ENCODE results near the gene MMP27. TPM values are rescaled to one million over a fixed set of nuclear protein-coding genes. Genes with fewer than 3 reads are reported as not detected.
"Not testable (repeated sequence)": the region's sequence is repeated elsewhere in the genome, so short reads cannot be mapped to it uniquely, and the experiment has no call there.

Gene MMP27
- polyA plus RNA-seq (2012; ENCODE audit: low read depth, missing spikeins): not detected

- FAIRE-seq: no peak
- TF ChIP-seq TAF1 (IDR thresholded peaks at IDR 0.05; ENCODE audit: low read depth, low read length) (no peak), SPI1 (IDR thresholded peaks at IDR 0.05; ENCODE audit: low read depth, low read length) (no peak), PAX5 (IDR thresholded peaks at IDR 0.05; ENCODE audit: insufficient read depth, low read length, severe bottlenecking) (no peak), POU2F2 (IDR thresholded peaks at IDR 0.05; ENCODE audit: low read depth, low read length) (no peak), POLR2A (IDR thresholded peaks at IDR 0.05; ENCODE audit: low read depth, low read length) (no peak)
- no peak for DNase-seq (ENCODE audit: insufficient read length, low spot score)
These were observed at the start of gene MMP27 for GRCh38 chr11:102705626-102706025. TSS of gene MMP27 (minus strand) at chr11:102705769. CDS start at chr11:102705714, 55 bp downstream.

DNA sequence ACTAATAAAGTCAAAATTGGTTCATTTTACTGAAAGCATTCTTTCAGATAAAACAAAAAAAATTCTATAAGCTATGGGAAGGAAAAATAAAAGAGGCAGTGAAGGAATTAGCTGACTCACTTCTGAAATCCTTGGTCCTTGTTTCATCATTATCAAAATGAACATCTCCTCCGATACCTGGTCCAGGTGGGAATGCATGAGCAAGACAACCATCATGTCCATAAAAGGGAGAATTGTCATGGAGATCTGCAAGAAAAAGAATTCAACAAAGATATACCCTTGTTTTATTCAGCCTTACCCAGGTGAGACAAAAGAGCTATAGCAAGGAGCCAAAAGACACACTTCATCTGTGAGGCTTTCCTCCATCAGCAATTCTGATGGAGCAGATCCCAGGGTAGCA, 47.7 kb upstream of the MMP27 start:
- FAIRE-seq: no peak
- no peak for TF ChIP-seq POLR2AphosphoS5 (IDR thresholded peaks at IDR 0.05; ENCODE audit: low read depth, low read length)
- no peak for TF ChIP-seq PAX5 (IDR thresholded peaks at IDR 0.05; ENCODE audit: insufficient read depth, low read length, severe bottlenecking)
- no peak for DNase-seq (ENCODE audit: insufficient read length, low spot score)

GRCh38 chr11:102751673-102752072, 46.1 kb upstream of the MMP27 start:
- DNase-seq (ENCODE audit: insufficient read length, low spot score) (no peak), FAIRE-seq (no peak)
- TF ChIP-seq TAF1 (IDR thresholded peaks at IDR 0.05; ENCODE audit: low read depth, low read length): no peak
- TF ChIP-seq POLR2AphosphoS5 (IDR thresholded peaks at IDR 0.05; ENCODE audit: low read depth, low read length): no peak
- TF ChIP-seq POU2F2 (IDR thresholded peaks at IDR 0.05; ENCODE audit: low read depth, low read length): no peak
- no peak for TF ChIP-seq POLR2A (IDR thresholded peaks at IDR 0.05; ENCODE audit: low read depth, low read length)
- TF ChIP-seq SPI1 (IDR thresholded peaks at IDR 0.05; ENCODE audit: low read depth, low read length): no peak
- no peak for TF ChIP-seq PAX5 (IDR thresholded peaks at IDR 0.05; ENCODE audit: insufficient read depth, low read length, severe bottlenecking)

DNA sequence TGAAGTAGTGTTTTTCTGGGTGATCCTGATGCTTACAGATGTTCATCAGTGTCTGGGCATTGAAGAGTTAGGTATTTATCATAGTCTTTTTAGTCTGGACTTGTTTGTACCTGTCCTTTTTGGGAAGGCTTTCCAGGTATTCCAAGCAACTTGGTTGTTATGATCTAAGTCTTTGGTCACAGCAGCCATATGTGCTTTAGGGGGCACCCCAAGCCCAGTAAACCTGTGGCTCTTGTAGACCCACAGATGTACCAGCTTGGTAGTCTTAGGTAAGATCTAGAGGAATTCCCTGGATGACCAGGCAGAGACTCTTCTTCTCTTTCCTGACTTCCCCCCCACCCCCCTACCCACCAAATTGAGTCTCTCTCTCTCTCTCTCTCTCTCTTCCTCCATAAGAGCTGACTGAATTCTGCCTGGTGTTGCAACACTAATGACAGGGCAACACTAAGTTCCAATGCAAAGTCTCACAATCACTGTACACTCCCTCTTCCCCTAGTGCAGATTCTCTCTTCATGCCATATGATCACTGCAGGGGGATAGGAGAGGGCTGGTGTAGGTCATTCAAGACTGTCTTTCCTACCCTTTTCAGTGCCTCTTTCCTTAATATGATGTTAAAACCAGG, 43.6 kb upstream of the MMP27 start:
- DNase-seq (ENCODE audit: insufficient read length, low spot score) (no peak), FAIRE-seq (no peak)
- TF ChIP-seq POLR2A (IDR thresholded peaks at IDR 0.05; ENCODE audit: low read depth, low read length) (no peak), PAX5 (IDR thresholded peaks at IDR 0.05; ENCODE audit: insufficient read depth, low read length, severe bottlenecking) (no peak), TAF1 (IDR thresholded peaks at IDR 0.05; ENCODE audit: low read depth, low read length) (no peak), SPI1 (IDR thresholded peaks at IDR 0.05; ENCODE audit: low read depth, low read length) (no peak), POU2F2 (IDR thresholded peaks at IDR 0.05; ENCODE audit: low read depth, low read length) (no peak), POLR2AphosphoS5 (IDR thresholded peaks at IDR 0.05; ENCODE audit: low read depth, low read length) (no peak)

DNA sequence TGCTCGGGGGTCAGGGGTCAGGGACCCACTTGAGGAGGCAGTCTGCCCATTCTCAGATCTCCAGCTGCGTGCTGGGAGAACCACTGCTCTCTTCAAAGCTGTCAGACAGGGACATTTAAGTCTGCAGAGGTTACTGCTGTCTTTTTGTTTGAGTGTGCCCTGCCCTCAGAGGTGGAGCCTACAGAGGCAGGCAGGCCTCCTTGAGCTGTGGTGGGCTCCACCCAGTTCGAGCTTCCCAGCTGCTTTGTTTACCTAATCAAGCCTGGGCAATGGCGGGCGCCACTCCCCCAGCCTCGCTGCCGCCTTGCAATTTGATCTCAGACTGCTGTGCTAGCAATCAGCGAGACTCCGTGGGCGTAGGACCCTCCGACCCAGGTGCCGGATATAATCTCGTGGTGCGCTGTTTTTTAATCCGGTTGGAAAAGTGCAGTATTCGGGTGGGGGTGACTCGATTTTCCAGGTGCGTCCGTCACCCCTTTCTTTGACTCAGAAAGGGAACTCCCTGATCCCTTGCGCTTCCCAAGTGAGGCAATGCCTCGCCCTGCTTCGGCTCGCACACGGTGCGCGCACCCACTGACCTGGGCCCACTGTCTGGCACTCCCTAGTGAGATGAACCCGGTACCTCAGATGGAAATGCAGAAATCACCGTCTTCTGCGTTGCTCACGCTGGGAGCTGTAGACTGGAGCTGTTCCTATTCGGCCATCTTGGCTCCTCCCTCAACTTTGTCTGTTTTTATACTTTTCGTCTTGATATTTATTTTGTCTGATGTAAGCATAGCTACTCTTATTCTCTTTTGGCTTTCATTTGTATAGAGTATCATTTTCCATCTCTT, 41.4 kb upstream of the MMP27 start:
- not testable (repeated sequence) for FAIRE-seq

GRCh38 chr11:102734650-102735049, 29.1 kb upstream of the MMP27 start:
- DNase-seq (ENCODE audit: insufficient read length, low spot score) (no peak), FAIRE-seq (no peak)
- TF ChIP-seq PAX5 (IDR thresholded peaks at IDR 0.05; ENCODE audit: insufficient read depth, low read length, severe bottlenecking) (no peak), POLR2A (IDR thresholded peaks at IDR 0.05; ENCODE audit: low read depth, low read length) (no peak), SPI1 (IDR thresholded peaks at IDR 0.05; ENCODE audit: low read depth, low read length) (no peak), POU2F2 (IDR thresholded peaks at IDR 0.05; ENCODE audit: low read depth, low read length) (no peak), TAF1 (IDR thresholded peaks at IDR 0.05; ENCODE audit: low read depth, low read length) (no peak)

More for the DNA sequence above, 41.4 kb upstream of the MMP27 start:
- not testable (repeated sequence) for DNase-seq (ENCODE audit: insufficient read length, low spot score)

GRCh38 chr11:102733232-102733875, 27.8 kb upstream of the MMP27 start:
- FAIRE-seq: no peak
- DNase-seq (ENCODE audit: insufficient read length, low spot score): peak; percentile 33
- TF ChIP-seq PAX5 (IDR thresholded peaks at IDR 0.05; ENCODE audit: insufficient read depth, low read length, severe bottlenecking): peak; percentile 81
- no peak for TF ChIP-seq POLR2AphosphoS5 (IDR thresholded peaks at IDR 0.05; ENCODE audit: low read depth, low read length)

- not testable (repeated sequence) for DNase-seq (ENCODE audit: insufficient read length, low spot score)
- peak; percentile 99 for FAIRE-seq
These were observed 25.4 kb upstream of the MMP27 start for GRCh38 chr11:102730944-102731343.

DNA sequence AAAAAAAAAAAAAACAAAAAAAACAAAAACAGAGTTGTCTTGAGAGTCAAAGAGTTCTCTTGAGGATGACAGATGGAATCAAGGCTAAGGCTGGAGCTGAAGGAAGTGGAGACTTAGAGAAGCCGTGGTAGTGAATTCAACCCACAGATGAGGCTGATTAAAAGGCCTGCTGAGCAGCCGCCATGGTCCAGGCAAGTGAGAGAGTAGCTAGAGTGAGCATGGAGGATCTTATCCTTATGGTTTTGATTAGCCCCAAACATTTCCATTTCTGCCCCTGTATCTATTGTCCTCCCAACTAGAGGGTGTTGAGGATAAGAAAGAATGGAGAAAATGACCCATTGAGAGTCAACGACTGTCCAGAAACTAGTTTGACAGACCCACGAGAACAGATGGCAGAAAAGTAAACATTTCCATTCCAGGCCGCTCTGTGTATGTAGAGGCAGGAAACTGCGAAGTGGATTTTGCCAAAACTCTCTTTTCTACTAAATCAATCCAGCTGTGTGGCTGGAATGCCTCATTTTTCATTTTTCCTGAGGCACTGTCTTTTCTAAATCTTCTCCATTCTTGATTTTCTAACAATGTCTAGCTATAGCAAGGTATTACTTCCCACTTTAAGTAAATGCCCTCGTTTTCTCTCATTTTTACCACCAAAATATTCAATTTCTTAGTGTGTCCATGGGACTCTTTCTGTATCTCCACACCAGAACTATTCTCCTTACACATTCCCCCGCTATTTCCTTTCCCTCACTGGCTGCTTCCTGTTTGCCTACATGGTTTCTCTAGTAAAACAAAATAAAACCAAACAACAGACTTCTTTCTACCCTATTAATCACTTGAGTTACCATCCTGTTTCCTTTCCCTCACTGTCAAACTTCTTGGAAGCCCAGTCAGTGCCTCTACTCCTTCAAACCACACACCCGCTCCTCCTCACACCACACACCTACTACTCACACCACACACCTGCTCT, 24.6 kb upstream of the MMP27 start:
- DNase-seq (ENCODE audit: insufficient read length, low spot score): no peak
- no peak for TF ChIP-seq POLR2AphosphoS5 (IDR thresholded peaks at IDR 0.05; ENCODE audit: low read depth, low read length)
- no peak for TF ChIP-seq TAF1 (IDR thresholded peaks at IDR 0.05; ENCODE audit: low read depth, low read length)
- no peak for TF ChIP-seq SPI1 (IDR thresholded peaks at IDR 0.05; ENCODE audit: low read depth, low read length)
- TF ChIP-seq POLR2A (IDR thresholded peaks at IDR 0.05; ENCODE audit: low read depth, low read length): no peak
- no peak for TF ChIP-seq PAX5 (IDR thresholded peaks at IDR 0.05; ENCODE audit: insufficient read depth, low read length, severe bottlenecking)
- no peak for TF ChIP-seq POU2F2 (IDR thresholded peaks at IDR 0.05; ENCODE audit: low read depth, low read length)
- FAIRE-seq: no peak

Data from GM12891 (cell line).